ENCODE data around the gene ARHGAP27. TPM values are rescaled to one million over a fixed set of nuclear protein-coding genes. Genes with fewer than 3 reads are reported as not detected.

ARHGAP27 gene
- total and polyA plus RNA-seq, 8 donors = 7.7 to 390 (median 45.5) TPM

DNA sequence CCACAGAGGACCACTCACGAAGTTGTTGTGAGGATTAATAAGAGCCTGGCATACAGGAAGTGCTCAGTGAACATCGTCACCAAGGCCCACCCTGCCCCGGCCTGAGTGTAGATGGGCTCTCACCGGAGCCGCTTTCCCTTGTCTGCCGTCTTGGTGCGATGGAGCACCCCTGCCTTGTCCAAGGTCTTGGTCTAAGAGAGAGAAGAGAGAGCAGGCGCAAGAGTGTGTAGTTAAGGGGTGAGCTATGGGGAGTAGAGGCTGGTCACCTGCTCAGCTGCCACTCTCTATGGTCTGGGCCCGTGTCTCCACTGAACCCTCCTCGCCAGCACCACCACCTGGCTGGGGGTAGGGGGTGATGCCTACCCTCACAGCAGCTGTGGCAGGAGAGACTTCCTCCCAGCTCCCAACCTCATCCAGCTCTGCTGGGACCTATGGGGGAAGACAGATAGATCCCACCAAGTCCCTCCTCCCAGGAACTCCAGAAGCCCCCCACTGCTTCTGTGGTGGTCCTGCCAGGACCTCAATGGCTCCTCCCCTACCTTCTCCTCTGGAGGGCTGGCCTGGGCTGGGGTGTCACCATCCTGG, 28.7 kb downstream of the ARHGAP27 start:
- Histone ChIP-seq H3K9me3 (no peaks in the 10 kb centered on the region), H3K27me3 (no peaks in the 10 kb centered on the region), H3K27ac (no peak overlapping the region), H3K4me1 (peaks cover 0 to 40% (median 26%) of the 10 kb centered on the region in 4 donors), H3K4me3 (no peak overlapping the region), H3K36me3 (peaks cover 14 to 72% (median 68%) of the 10 kb centered on the region in 4 donors)
- TF ChIP-seq POLR2AphosphoS5 (IDR thresholded peaks at IDR 0.05) (no peak), EP300 (IDR thresholded peaks at IDR 0.05) (no peak), POLR2A (IDR thresholded peaks at IDR 0.05) (no peak)
- TF ChIP-seq, protein P1, sequence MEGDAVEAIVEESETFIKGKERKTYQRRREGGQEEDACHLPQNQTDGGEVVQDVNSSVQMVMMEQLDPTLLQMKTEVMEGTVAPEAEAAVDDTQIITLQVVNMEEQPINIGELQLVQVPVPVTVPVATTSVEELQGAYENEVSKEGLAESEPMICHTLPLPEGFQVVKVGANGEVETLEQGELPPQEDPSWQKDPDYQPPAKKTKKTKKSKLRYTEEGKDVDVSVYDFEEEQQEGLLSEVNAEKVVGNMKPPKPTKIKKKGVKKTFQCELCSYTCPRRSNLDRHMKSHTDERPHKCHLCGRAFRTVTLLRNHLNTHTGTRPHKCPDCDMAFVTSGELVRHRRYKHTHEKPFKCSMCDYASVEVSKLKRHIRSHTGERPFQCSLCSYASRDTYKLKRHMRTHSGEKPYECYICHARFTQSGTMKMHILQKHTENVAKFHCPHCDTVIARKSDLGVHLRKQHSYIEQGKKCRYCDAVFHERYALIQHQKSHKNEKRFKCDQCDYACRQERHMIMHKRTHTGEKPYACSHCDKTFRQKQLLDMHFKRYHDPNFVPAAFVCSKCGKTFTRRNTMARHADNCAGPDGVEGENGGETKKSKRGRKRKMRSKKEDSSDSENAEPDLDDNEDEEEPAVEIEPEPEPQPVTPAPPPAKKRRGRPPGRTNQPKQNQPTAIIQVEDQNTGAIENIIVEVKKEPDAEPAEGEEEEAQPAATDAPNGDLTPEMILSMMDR (IDR thresholded peaks at IDR 0.05) = no peak
- 93 to 97% (median 96%) methylated on average over 10 of the region's 10 CpGs for WGBS, 5 donors
- intact Hi-C loops (cut with DNase I; ENCODE audit: low total_unique reads) = no loop called here
- no peak for DNase-seq

DNA sequence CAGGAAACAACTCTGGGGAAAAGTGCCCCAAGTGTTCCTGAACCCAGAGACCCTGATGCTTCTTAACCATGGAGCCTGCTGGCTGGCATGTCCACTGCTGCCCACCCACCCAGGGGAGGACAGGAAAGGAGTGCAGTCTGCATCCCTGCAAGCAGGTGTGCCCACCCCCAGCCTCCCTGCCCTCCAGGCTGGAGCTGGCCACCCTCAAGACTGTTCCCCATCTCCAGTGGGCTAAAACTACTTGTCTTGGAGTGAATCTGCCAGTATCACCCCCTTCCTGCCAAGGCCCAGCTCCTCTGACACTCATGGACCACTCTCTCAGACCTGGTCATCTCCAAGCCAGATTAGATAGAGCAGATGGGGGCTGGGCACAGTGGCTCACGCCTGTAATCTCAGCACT, 29.8 kb downstream of the ARHGAP27 start:
- 43 to 78% (median 52%) methylated on average over 1 of the region's 1 CpG for WGBS, 5 donors
- intact Hi-C loops (cut with DNase I; ENCODE audit: low total_unique reads) = no loop called here
- TF ChIP-seq EP300 (IDR thresholded peaks at IDR 0.05) (no peak), POLR2AphosphoS5 (IDR thresholded peaks at IDR 0.05) (no peak), POLR2A (IDR thresholded peaks at IDR 0.05) (no peak)
- TF ChIP-seq, protein P1 (IDR thresholded peaks at IDR 0.05) = no peak
- DNase-seq = no peak
- Histone ChIP-seq H3K9me3 (no peaks in the 10 kb centered on the region), H3K27ac (no peak overlapping the region), H3K4me1 (peaks cover 0 to 29% (median 18%) of the 10 kb centered on the region in 4 donors), H3K27me3 (no peaks in the 10 kb centered on the region), H3K36me3 (peaks cover 14 to 82% (median 79%) of the 10 kb centered on the region in 4 donors), H3K4me3 (no peak overlapping the region)

DNA sequence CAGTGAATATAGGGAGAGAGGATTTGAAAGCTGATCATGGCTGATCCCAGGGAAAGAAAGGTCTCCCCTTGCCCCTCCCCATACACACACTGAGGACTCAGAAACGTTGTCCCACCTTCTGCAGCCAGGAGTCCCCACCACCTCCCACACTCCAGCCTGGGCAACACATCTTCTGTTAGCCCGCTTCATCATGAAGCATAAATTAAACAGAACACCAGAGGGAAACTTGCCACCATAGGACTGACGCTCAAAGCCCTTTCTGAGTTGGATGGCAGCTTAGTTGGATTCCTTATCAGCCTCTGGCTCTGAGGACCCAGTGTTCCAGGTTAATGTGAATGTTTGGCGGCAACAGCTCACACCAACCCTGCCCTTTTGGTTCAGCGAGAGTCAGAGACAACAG, 33.9 kb downstream of the ARHGAP27 start:
- TF ChIP-seq, protein P1 (IDR thresholded peaks at IDR 0.05) = no peak
- TF ChIP-seq POLR2A (IDR thresholded peaks at IDR 0.05) (no peak), EP300 (IDR thresholded peaks at IDR 0.05) (no peak)
- DNase-seq = no peak
- 72 to 76% (median 75%) methylated on average over 5 of the region's 5 CpGs for WGBS, 5 donors
- Histone ChIP-seq H3K36me3 (peaks cover 20 to 100% (median 92%) of the 10 kb centered on the region in 4 donors), H3K4me1 (peaks cover 8 to 15% (median 11%) of the 10 kb centered on the region in 4 donors), H3K9me3 (no peaks in the 10 kb centered on the region), H3K4me3 (no peak overlapping the region), H3K27ac (no peak overlapping the region), H3K27me3 (no peaks in the 10 kb centered on the region)
- intact Hi-C loops (cut with DNase I; ENCODE audit: low total_unique reads) = no loop called here

DNA sequence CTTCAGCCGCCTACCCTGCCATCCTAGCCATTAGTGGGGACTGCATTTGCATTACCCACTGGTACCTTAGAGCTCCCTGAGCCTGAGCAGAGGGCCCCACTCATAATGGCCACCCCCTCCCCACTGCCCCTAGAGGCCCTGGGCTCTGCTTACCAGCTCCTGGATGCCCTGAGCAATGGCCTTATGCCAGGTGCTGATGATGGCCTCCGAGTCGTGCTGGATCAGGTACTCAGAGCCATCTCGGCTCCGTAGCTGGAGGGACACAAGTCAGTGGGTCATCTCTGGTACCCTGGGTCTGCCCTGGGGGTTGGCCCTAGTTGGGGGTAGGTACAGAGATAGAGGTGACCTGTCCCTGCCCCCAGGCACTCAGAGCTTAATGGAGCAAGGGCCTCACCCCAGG, 34.9 kb downstream of the ARHGAP27 start:
- Histone ChIP-seq H3K4me1 (peaks cover 8 to 15% (median 11%) of the 10 kb centered on the region in 4 donors), H3K27me3 (no peaks in the 10 kb centered on the region), H3K27ac (no peak overlapping the region), H3K9me3 (no peaks in the 10 kb centered on the region), H3K36me3 (peaks cover 15 to 93% (median 82%) of the 10 kb centered on the region in 4 donors), H3K4me3 (no peak overlapping the region)
- DNase-seq = no peak
- 64 to 91% (median 86%) methylated on average over 1 to 5 of the region's 5 CpGs for WGBS, 5 donors
- intact Hi-C loops (cut with DNase I; ENCODE audit: low total_unique reads) = no loop called here
- TF ChIP-seq POLR2AphosphoS5 (IDR thresholded peaks at IDR 0.05) = no peak
- TF ChIP-seq POLR2A (IDR thresholded peaks at IDR 0.05) = no peak

Data from stomach (tissue), 9 donors.